T-helper 22 cell (primary cell): ENCODE data around the gene UBE2Z.
"Not testable (repeated sequence)": the region's sequence is repeated elsewhere in the genome, so short reads cannot be mapped to it uniquely, and the experiment has no call there.

Source experiments
- DNase-seq: peaks from one replicate; pipeline ENCODE4 v3.0.0-alpha.2; 2020; ENCODE audit warnings: low read depth

Gene UBE2Z

GRCh38 chr17:48908047-48908843 is at the start of gene UBE2Z:
TSS of gene UBE2Z (plus strand) at chr17:48908407. CDS start at chr17:48908504, 97 bp downstream.
- DNase-seq, result peak; percentile 83

GRCh38 chr17:48860034-48860433 is 48.2 kb upstream of the UBE2Z start:
- DNase-seq, result no peak

- no peak for DNase-seq
These were observed 47.8 kb upstream of the UBE2Z start for GRCh38 chr17:48860456-48860855.

- no peak for DNase-seq
These were observed 39.2 kb upstream of the UBE2Z start for GRCh38 chr17:48868916-48869500.

- no peak for DNase-seq
These were observed 38.3 kb upstream of the UBE2Z start for GRCh38 chr17:48869821-48870318.

- DNase-seq, result no peak
These were observed 37.1 kb upstream of the UBE2Z start for GRCh38 chr17:48871035-48871550.

GRCh38 chr17:48871551-48872351 is 36.5 kb upstream of the UBE2Z start:
- DNase-seq, result no peak

- DNase-seq, result not testable (repeated sequence)
These were observed 35.8 kb upstream of the UBE2Z start for GRCh38 chr17:48872409-48872808.

GRCh38 chr17:48873209-48873608 is 35.0 kb upstream of the UBE2Z start:
- DNase-seq, result no peak

- no peak for DNase-seq
These were observed 34.3 kb upstream of the UBE2Z start for GRCh38 chr17:48873696-48874443.

GRCh38 chr17:48878920-48879898 is 29.0 kb upstream of the UBE2Z start:
- peak; percentile 26 for DNase-seq

- no peak for DNase-seq
These were observed 25.9 kb upstream of the UBE2Z start for GRCh38 chr17:48882272-48882671.

- no peak for DNase-seq
These were observed 25.0 kb upstream of the UBE2Z start for GRCh38 chr17:48883171-48883570.

- no peak for DNase-seq
These were observed 18.1 kb upstream of the UBE2Z start for GRCh38 chr17:48890086-48890485.

- no peak for DNase-seq
These were observed 15.1 kb upstream of the UBE2Z start for GRCh38 chr17:48892940-48893645.

- DNase-seq, result no peak
These were observed 14.3 kb upstream of the UBE2Z start for GRCh38 chr17:48893646-48894508.

- DNase-seq, result no peak
These were observed 13.3 kb upstream of the UBE2Z start for GRCh38 chr17:48894886-48895285.

GRCh38 chr17:48901241-48901640 is 7.0 kb upstream of the UBE2Z start:
- DNase-seq, result no peak

GRCh38 chr17:48903401-48903800 is 4.8 kb upstream of the UBE2Z start:
- no peak for DNase-seq
